Upper lobe of right lung (tissue), 1 donor: ENCODE measurements around the gene SPATA46. TPM values are rescaled to one million over a fixed set of nuclear protein-coding genes. Genes with fewer than 3 reads are reported as not detected.

Experiments
- ATAC-seq: fragments of 200-7000 bp; cut with Tn5 transposase; one replicate; pipeline ENCODE4 v1.9.1; 2020; ENCODE audit warnings: mild to moderate bottlenecking, moderate library complexity
- DNase-seq: peaks from one replicate; pipeline ENCODE4 v3.0.0-alpha.2; 2020
- H3K27ac ChIP-seq: fragments of 200-600 bp; one replicate; pipeline ENCODE4 v1.8.0; 2022
- H3K27me3 ChIP-seq: fragments of 200-600 bp; one replicate; pipeline ENCODE4 v1.8.0; 2022; ENCODE audit warnings: mild to moderate bottlenecking
- H3K36me3 ChIP-seq: fragments of 200-600 bp; one replicate; pipeline ENCODE4 v1.8.0; 2022
- H3K4me1 ChIP-seq: fragments of 200-600 bp; one replicate; pipeline ENCODE4 v1.8.0; 2022
- H3K4me3 ChIP-seq: fragments of 200-600 bp; one replicate; pipeline ENCODE4 v1.8.0; 2022; ENCODE audit warnings: mild to moderate bottlenecking
- H3K9me3 ChIP-seq: fragments of 200-600 bp; one replicate; pipeline ENCODE4 v1.8.0; 2022
- CTCF ChIP-seq: fragments of 200-600 bp; IDR thresholded peaks from one replicate; pipeline ENCODE4 v1.8.0; 2022; ENCODE audit warnings: antibody characterized with exemption
- intact Hi-C: fragments of 100-400 bp; cut with DNase I; formaldehyde crosslinking; loops from one replicate; pipeline ENCODE4 v1.11.0; 2022
- total RNA-seq: library from RNA; stranded (reverse); fragmentation: NEBNext Ultra II Directional; extraction: Animal tissue kit (Norgen Biotek cat#: 25700); gene quantifications from one replicate; pipeline ENCODE4 v1.2.1, GENCODE V29; 2021
- donor health status: DM: no; HTN: yes; CAD: no; lungs with severe emphysema.

SPATA46 gene
- total RNA-seq, 1 donor from 2014 or later = not detected

DNA sequence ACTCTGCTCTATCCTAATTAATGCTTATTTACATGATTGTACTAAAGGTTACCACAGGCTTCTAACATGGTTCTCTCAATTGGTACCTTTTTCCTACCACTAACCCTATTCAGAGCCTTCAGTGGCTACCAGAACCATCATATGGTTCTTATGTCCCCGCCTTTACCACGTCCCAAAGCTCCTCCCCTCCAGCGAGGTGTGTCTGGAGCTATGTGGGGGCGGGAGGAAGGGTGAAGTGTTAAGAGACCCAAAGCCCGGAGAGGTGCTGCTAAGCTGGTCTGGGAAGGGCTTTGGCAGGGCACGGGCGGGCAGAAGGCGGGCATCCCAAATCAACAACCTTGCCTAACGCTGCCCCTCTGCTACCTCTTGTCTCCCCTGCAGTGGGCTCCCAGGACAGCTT, 10.0 kb downstream of the SPATA46 start:
- Histone ChIP-seq H3K27ac (no peak overlapping the region), H3K27me3 (no peaks in the 10 kb centered on the region), H3K4me3 (no peak overlapping the region), H3K4me1 (no peaks in the 10 kb centered on the region), H3K36me3 (no peaks in the 10 kb centered on the region), H3K9me3 (no peaks in the 10 kb centered on the region)
- no peak for TF ChIP-seq CTCF
- DNase-seq = no peak
- ATAC-seq = no peak
- intact Hi-C loops = no loop called here

- intact Hi-C loops = no loop called here
- no peaks in the 10 kb centered on the region for H3K9me3 ChIP-seq
- H3K4me1 ChIP-seq = no peaks in the 10 kb centered on the region
- no peak for DNase-seq
- no peaks in the 10 kb centered on the region for H3K27me3 ChIP-seq
- H3K27ac ChIP-seq = no peak overlapping the region
- no peaks in the 10 kb centered on the region for H3K36me3 ChIP-seq
- TF ChIP-seq CTCF = no peak
- no peak for ATAC-seq
- H3K4me3 ChIP-seq = no peak overlapping the region
Observed at GRCh38 chr1:162366149-162366548, 10.5 kb downstream of the SPATA46 start.

GRCh38 chr1:162365284-162366020, 11.2 kb downstream of the SPATA46 start:
- Histone ChIP-seq H3K27me3 (no peaks in the 10 kb centered on the region), H3K4me1 (no peaks in the 10 kb centered on the region), H3K27ac (no peak overlapping the region), H3K9me3 (no peaks in the 10 kb centered on the region), H3K4me3 (no peak overlapping the region), H3K36me3 (no peaks in the 10 kb centered on the region)
- ATAC-seq = no peak
- DNase-seq = no peak
- TF ChIP-seq CTCF = no peak
- intact Hi-C loops = no loop called here

GRCh38 chr1:162364498-162364897, 12.2 kb downstream of the SPATA46 start:
- Histone ChIP-seq H3K9me3 (no peaks in the 10 kb centered on the region), H3K27me3 (no peaks in the 10 kb centered on the region), H3K4me3 (no peak overlapping the region), H3K27ac (no peak overlapping the region), H3K4me1 (no peaks in the 10 kb centered on the region), H3K36me3 (no peaks in the 10 kb centered on the region)
- ATAC-seq (no peak), DNase-seq (no peak)
- no peak for TF ChIP-seq CTCF
- intact Hi-C loops = no loop called here

DNA sequence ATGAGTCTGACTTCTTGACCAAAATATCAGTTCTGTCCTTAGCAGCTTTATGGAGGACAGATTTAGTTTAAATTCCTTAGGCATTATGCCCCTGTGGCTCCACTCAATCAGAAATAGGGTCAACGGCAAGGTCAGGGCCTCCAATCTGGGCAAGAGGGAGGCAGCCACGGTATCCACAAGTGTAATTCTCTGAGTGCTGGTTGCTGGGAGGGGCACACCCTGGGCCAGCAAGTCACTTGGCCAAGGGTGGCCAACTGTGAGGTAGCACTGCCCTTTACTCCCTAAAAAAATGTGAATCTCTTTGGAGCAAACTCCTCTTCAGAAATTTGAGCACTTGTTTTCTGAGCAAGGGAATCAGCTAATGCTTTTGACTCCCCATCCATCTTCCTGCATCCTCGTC, 12.8 kb downstream of the SPATA46 start:
- Histone ChIP-seq H3K36me3 (no peaks in the 10 kb centered on the region), H3K27ac (no peak overlapping the region), H3K4me1 (no peaks in the 10 kb centered on the region), H3K4me3 (no peak overlapping the region), H3K9me3 (no peaks in the 10 kb centered on the region), H3K27me3 (no peaks in the 10 kb centered on the region)
- TF ChIP-seq CTCF = no peak
- ATAC-seq = no peak
- DNase-seq = no peak
- intact Hi-C loops = no loop called here

- no peak for TF ChIP-seq CTCF
- no peaks in the 10 kb centered on the region for H3K9me3 ChIP-seq
- no peaks in the 10 kb centered on the region for H3K27me3 ChIP-seq
- intact Hi-C loops = no loop called here
- H3K4me3 ChIP-seq = no peak overlapping the region
- DNase-seq (no peak), ATAC-seq (no peak)
- no peaks in the 10 kb centered on the region for H3K36me3 ChIP-seq
- no peak overlapping the region for H3K27ac ChIP-seq
- H3K4me1 ChIP-seq = no peaks in the 10 kb centered on the region
Observed at GRCh38 chr1:162361349-162361748, 15.3 kb downstream of the SPATA46 start.
